DOHH2 (cell line): ENCODE measurements around the gene GALNTL6.

ENCODE experiments used
- H3F3A ChIP-seq: fragments of 200-600 bp; sonication (generic), shearing (Covaris generic); 2 replicates; pipeline ENCODE4 v1.6.0; 2016; ENCODE audit warnings: antibody characterized with exemption, mild to moderate bottlenecking; ENCODE audit not compliant: control insufficient read depth, insufficient read depth
- H3K27ac ChIP-seq: fragments of 200-600 bp; sonication (generic); 2 replicates; pipeline ENCODE4 v1.5.1; 2014; ENCODE audit warnings: low read depth, mild to moderate bottlenecking, low read length, moderate library complexity
- H3K27me3 ChIP-seq: fragments of 200-600 bp; sonication (generic); 2 replicates; pipeline ENCODE4 v1.6.1; 2014; ENCODE audit warnings: mild to moderate bottlenecking, low read length, mixed read lengths; ENCODE audit not compliant: control insufficient read depth
- H3K36me3 ChIP-seq: fragments of 200-600 bp; sonication (generic); 2 replicates; pipeline ENCODE4 v1.6.1; 2014; ENCODE audit warnings: mild to moderate bottlenecking, low read length, moderate library complexity, mixed read lengths; ENCODE audit not compliant: control insufficient read depth
- H3K4me1 ChIP-seq: fragments of 200-600 bp; sonication (generic); 2 replicates; pipeline ENCODE4 v1.6.1; 2014; ENCODE audit warnings: mild to moderate bottlenecking, low read length, mixed read lengths; ENCODE audit not compliant: control insufficient read depth
- H3K4me2 ChIP-seq: fragments of 200-600 bp; sonication (generic); 2 replicates; pipeline ENCODE4 v1.6.0; 2014; ENCODE audit warnings: mild to moderate bottlenecking, low read length, moderate library complexity
- H3K4me3 ChIP-seq: fragments of 200-600 bp; sonication (generic); 2 replicates; pipeline ENCODE4 v1.5.1; 2014; ENCODE audit warnings: mild to moderate bottlenecking, low read length, mixed read lengths
- H3K79me2 ChIP-seq: fragments of 200-600 bp; sonication (generic); 2 replicates; pipeline ENCODE4 v1.6.1; 2014; ENCODE audit warnings: mild to moderate bottlenecking, low read length, mixed read lengths; ENCODE audit not compliant: control insufficient read depth
- H3K9me2 ChIP-seq: fragments of 200-600 bp; sonication (generic); replicated peaks from 2 replicates; pipeline ENCODE4 v1.6.1; 2014; ENCODE audit warnings: mild to moderate bottlenecking, low read length, mixed read lengths; ENCODE audit not compliant: control insufficient read depth
- H3K9me3 ChIP-seq: fragments of 200-600 bp; sonication (generic); 2 replicates; pipeline ENCODE4 v1.6.1; 2014; ENCODE audit warnings: antibody characterized with exemption, low read length, mixed read lengths; ENCODE audit not compliant: control insufficient read depth, insufficient read depth
- H4K20me1 ChIP-seq: fragments of 200-600 bp; sonication (generic); 2 replicates; pipeline ENCODE4 v1.6.0; 2014; ENCODE audit warnings: low read depth, mild to moderate bottlenecking, antibody characterized with exemption, low read length, moderate library complexity; ENCODE audit not compliant: control insufficient read depth, insufficient read depth
- CTCF ChIP-seq: fragments of 200-600 bp; sonication (generic); IDR thresholded peaks from one replicate; pipeline ENCODE4 v1.5.1; 2014; ENCODE audit warnings: antibody characterized with exemption, mild to moderate bottlenecking, low read depth, low read length; ENCODE audit not compliant: poor library complexity, severe bottlenecking
- EZH2phosphoT487 ChIP-seq: fragments of 200-600 bp; sonication (generic); IDR thresholded peaks from 2 replicates; pipeline ENCODE4 v1.6.1; 2017; ENCODE audit warnings: borderline replicate concordance, mild to moderate bottlenecking, antibody characterized with exemption, low read length, moderate library complexity, mixed read lengths

GALNTL6 gene

GRCh38 chr4:172631832-172632231 lies 818.6 kb downstream of the GALNTL6 start:
- Histone ChIP-seq H3K36me3 (no peaks in the 10 kb centered on the region), H3F3A (no peaks in the 10 kb centered on the region), H3K4me1 (no peaks in the 10 kb centered on the region), H3K27me3 (no peaks in the 10 kb centered on the region), H3K4me3 (no peak overlapping the region), H3K27ac (no peak overlapping the region), H3K9me2 (no peaks in the 10 kb centered on the region), H4K20me1 (no peaks in the 10 kb centered on the region), H3K79me2 (no peaks in the 10 kb centered on the region), H3K9me3 (no peaks in the 10 kb centered on the region), H3K4me2 (no peak overlapping the region)
- TF ChIP-seq CTCF (no peak), EZH2phosphoT487 (no peak)

- TF ChIP-seq EZH2phosphoT487, result no peak
- no peak for TF ChIP-seq CTCF
- H3K27ac ChIP-seq, result no peak overlapping the region
- no peaks in the 10 kb centered on the region for H3K36me3 ChIP-seq
- no peak overlapping the region for H3K4me2 ChIP-seq
- H3K4me3 ChIP-seq, result no peak overlapping the region
- no peaks in the 10 kb centered on the region for H3K79me2 ChIP-seq
- H4K20me1 ChIP-seq, result no peaks in the 10 kb centered on the region
- H3K9me2 ChIP-seq, result no peaks in the 10 kb centered on the region
- no peaks in the 10 kb centered on the region for H3K4me1 ChIP-seq
- no peaks in the 10 kb centered on the region for H3K27me3 ChIP-seq
- no peaks in the 10 kb centered on the region for H3K9me3 ChIP-seq
- no peaks in the 10 kb centered on the region for H3F3A ChIP-seq
These were observed 835.3 kb downstream of the GALNTL6 start for GRCh38 chr4:172648471-172648870.

GRCh38 chr4:172649143-172649542 lies 835.9 kb downstream of the GALNTL6 start:
- Histone ChIP-seq H3K4me3 (no peak overlapping the region), H4K20me1 (no peaks in the 10 kb centered on the region), H3K27me3 (no peaks in the 10 kb centered on the region), H3F3A (no peaks in the 10 kb centered on the region), H3K9me2 (no peaks in the 10 kb centered on the region), H3K4me2 (no peak overlapping the region), H3K4me1 (no peaks in the 10 kb centered on the region), H3K27ac (no peak overlapping the region), H3K79me2 (no peaks in the 10 kb centered on the region), H3K36me3 (no peaks in the 10 kb centered on the region), H3K9me3 (no peaks in the 10 kb centered on the region)
- TF ChIP-seq EZH2phosphoT487 (no peak), CTCF (no peak)
